GM12878 (cell line): ENCODE measurements around the gene ZNF423. TPM values are rescaled to one million over a fixed set of nuclear protein-coding genes. Genes with fewer than 3 reads are reported as not detected.

Source experiments
- ATAC-seq: fragments of 200-7000 bp; cut with Tn5 transposase; 3 replicates; pipeline ENCODE4 v1.9.1; 2020; ENCODE audit warnings: mild to moderate bottlenecking, moderate library complexity
- BruUV-seq: library from RNA; stranded (reverse); fragments of 400-500 nt; replicated peaks from 2 replicates; lab custom pipeline; 2021; lab: Mats Ljungman, UMichigan
- CTCF ChIA-PET: fragments of 300-600 bp; sonication (Branson Sonifier 250); formaldehyde crosslinking; extraction: SDS; loops from one replicate; lab custom pipeline; 2021; ENCODE audit warnings: inconsistent platforms; lab: Yijun Ruan, JAX
- POLR2A ChIA-PET: fragments of 350-600 bp; formaldehyde crosslinking; extraction: SDS; loops from one replicate; lab custom pipeline; 2021; ENCODE audit warnings: inconsistent platforms; lab: Charles Lee
- RAD21 ChIA-PET: fragments of 300-600 bp; sonication (Branson Sonifier 250); formaldehyde crosslinking; loops from one replicate; lab custom pipeline; 2023; ENCODE audit warnings: antibody characterized with exemption; ENCODE audit not compliant: unreplicated experiment; lab: Charles Lee
- SMC1A ChIA-PET: fragments of 300-600 bp; sonication (Branson Sonifier 250); formaldehyde crosslinking; loops from one replicate; lab custom pipeline; 2023; ENCODE audit not compliant: unreplicated experiment, uncharacterized antibody; lab: Charles Lee
- DNase-seq: peaks from one replicate; pipeline ENCODE4 v3.0.0-alpha.2; 2011; ENCODE audit warnings: low read depth, low spot score
- FAIRE-seq: peaks from 3 replicates; lab custom pipeline; 2011; peaks lifted over from hg19 to GRCh38; lab: Jason Lieb, UNC
- H2AFZ ChIP-seq: 2 replicates; pipeline ENCODE4 v1.6.0; 2011; ENCODE audit warnings: low read depth, low read length, control low read depth; ENCODE audit not compliant: control insufficient read depth
- H3K27ac ChIP-seq: 2 replicates; pipeline ENCODE4 v1.5.1; 2011; ENCODE audit warnings: control low read depth; ENCODE audit not compliant: control insufficient read depth, insufficient read depth
- H3K27me3 ChIP-seq, 2 experiments: replicated peaks in 1 of 2; 2 replicates each; pipeline versions ENCODE4 v1.6.0 to v1.6.1; 2011; ENCODE audit warnings: low read length in 1 of 2; ENCODE audit not compliant: control insufficient read depth in 2 of 2, insufficient read depth in 2 of 2
- H3K36me3 ChIP-seq, 2 experiments: 2 replicates each; pipeline ENCODE4 v1.5.1; 2011; ENCODE audit warnings: low read length in 1 of 2; ENCODE audit not compliant: control insufficient read depth in 2 of 2, insufficient read depth in 2 of 2
- H3K4me1 ChIP-seq: 2 replicates; pipeline ENCODE4 v1.6.1; 2011; ENCODE audit warnings: mild to moderate bottlenecking, low read length, moderate library complexity, mixed read lengths; ENCODE audit not compliant: control insufficient read depth, insufficient read depth
- H3K4me2 ChIP-seq: 2 replicates; pipeline ENCODE4 v1.6.0; 2011; ENCODE audit warnings: control low read depth; ENCODE audit not compliant: control insufficient read depth, insufficient read depth
- H3K4me3 ChIP-seq: fragments of 200-600 bp; sonication (generic); 2 replicates; pipeline ENCODE4 v1.5.1; 2016
- H3K79me2 ChIP-seq: 2 replicates; pipeline ENCODE4 v1.6.0; 2011; ENCODE audit warnings: low read length; ENCODE audit not compliant: control insufficient read depth, insufficient read depth
- H3K9ac ChIP-seq: 2 replicates; pipeline ENCODE4 v1.8.0; 2011; ENCODE audit warnings: low read length, control low read depth, mixed read lengths; ENCODE audit not compliant: control insufficient read depth, insufficient read depth
- H3K9me3 ChIP-seq: replicated peaks from 3 replicates; pipeline ENCODE4 v1.5.1; 2011; ENCODE audit warnings: mild to moderate bottlenecking, low read length; ENCODE audit not compliant: control insufficient read depth, insufficient read depth
- H4K20me1 ChIP-seq: 2 replicates; pipeline ENCODE4 v1.6.0; 2011; ENCODE audit not compliant: control insufficient read depth, insufficient read depth
- CHD4 ChIP-seq: fragments of 200-600 bp; sonication (generic); IDR thresholded peaks from 2 replicates; pipeline ENCODE4 v1.6.1; 2016; ENCODE audit warnings: mild to moderate bottlenecking
- CUX1 ChIP-seq: IDR thresholded peaks from 2 replicates; pipeline ENCODE4 v1.6.1; 2012; ENCODE audit warnings: improper control_type of control experiment, low read depth, low read length; ENCODE audit not compliant: insufficient replicate concordance
- ETV6 ChIP-seq, 2 experiments: fragments of 450-650 bp in 1 of 2; IDR thresholded peaks in 1 of 2; conservative IDR thresholded peaks in 1 of 2; 2 replicates each; pipeline ENCODE4 v1.6.1; 2014; ENCODE audit warnings: antibody characterized with exemption in 1 of 2, borderline replicate concordance in 1 of 2, low read depth in 1 of 2, mild to moderate bottlenecking in 1 of 2, moderate library complexity in 1 of 2
- KLF5 ChIP-seq: fragments of 450-650 bp; IDR thresholded peaks from 2 replicates; pipeline ENCODE4 v1.6.1; 2014; ENCODE audit warnings: mild to moderate bottlenecking; ENCODE audit not compliant: partially characterized antibody
- MYB ChIP-seq: fragments of 150-350 bp; IDR thresholded peaks from 2 replicates; pipeline ENCODE4 v1.6.1; 2014; ENCODE audit warnings: mild to moderate bottlenecking, low read depth, low read length, borderline replicate concordance
- SPI1 ChIP-seq: IDR thresholded peaks from 2 replicates; pipeline ENCODE4 v1.6.1; 2011; ENCODE audit warnings: low read depth, mild to moderate bottlenecking, low read length, moderate library complexity, borderline replicate concordance; ENCODE audit not compliant: insufficient read depth
- SREBF2 ChIP-seq: IDR thresholded peaks from 2 replicates; pipeline ENCODE4 v1.6.1; 2012; ENCODE audit warnings: mild to moderate bottlenecking, low read length
- ZNF622 ChIP-seq: fragments of 450-650 bp; IDR thresholded peaks from 2 replicates; pipeline ENCODE4 v1.6.1; 2017; ENCODE audit warnings: mild to moderate bottlenecking, inconsistent platforms
- WGBS: methylation state at CpG from one replicate; pipeline ENCODE4 v1.1.6; 2016; ENCODE audit warnings: low lambda C conversion rate; ENCODE audit not compliant: insufficient replicate concordance, insufficient coverage; ENCODE audit errors: missing lambda C conversion rate; 5-methylcytosine and 5-hydroxymethylcytosine counted together
- in situ Hi-C: fragments of 300-500 bp; cut with MboI; formaldehyde crosslinking; loops from 9 replicates; pipeline ENCODE4 v1.14.3; 2018; ENCODE audit warnings: mixed read lengths
- intact Hi-C: fragments of 100-400 bp; cut with micrococcal nuclease; formaldehyde crosslinking; loops from one replicate; pipeline ENCODE4 v1.14.2; 2022; ENCODE audit not compliant: unreplicated experiment
- polyA plus RNA-seq, 11 experiments: library from polyadenylated mRNA; depleted of rRNA in 4 of 11; unstranded in 6 of 11; stranded (reverse) in 5 of 11; fragments of >200 nt; fragmentation: Nextera tagmentation in 4 of 11; fragmentation: Illumina TruSeq in 1 of 11; extraction: Ambion mirVana in 4 of 11; extraction: Trizol in 1 of 11; gene quantifications; 1 replicate in 1 of 11; 2 replicates in 10 of 11; pipeline versions ENCODE4 v1.2.1 to v1.2.3, GENCODE V29; 2011 to 2016; ENCODE audit warnings: inconsistent platforms in 2 of 11, missing spikeins in 2 of 11, low read depth in 1 of 11
- total RNA-seq, 4 experiments: library from RNA; depleted of rRNA in 3 of 4; stranded (reverse); fragments of >200 nt in 3 of 4; fragmentation: Illumina TruSeq in 1 of 4; extraction: Trizol in 1 of 4; gene quantifications; 2 replicates each; pipeline versions ENCODE4 v1.2.1 to v1.2.3, GENCODE V29; 2013 to 2021
- TF ChIP-seq, protein P1 (sequence below): IDR thresholded peaks from 2 replicates; pipeline ENCODE4 v1.6.1; 2011; ENCODE audit warnings: low read depth, mild to moderate bottlenecking, low read length, moderate library complexity, borderline replicate concordance; ENCODE audit errors: extremely low read depth

Gene ZNF423
- total and polyA plus RNA-seq, 10 of the 15 experiments (the other 5 are each of a cell fraction or from before 2014, with no cell fraction given): 0.03 to 0.64 (median 0.10) TPM

- H3K4me3 ChIP-seq: no peak overlapping the region
- FAIRE-seq (no peak), DNase-seq (no peak)
- BruUV-seq: no TSS peak
- H3K9me3 ChIP-seq: no peaks in the 10 kb centered on the region
- no peaks in the 10 kb centered on the region for H4K20me1 ChIP-seq
- intact Hi-C loops: no loop called here
- H3K4me1 ChIP-seq: no peaks in the 10 kb centered on the region
- RAD21 ChIA-PET: no interaction called here
- no peaks in the 10 kb centered on the region for H3K79me2 ChIP-seq
- no peak overlapping the region for H3K27ac ChIP-seq
- no peak overlapping the region for H3K9ac ChIP-seq
- CTCF ChIA-PET: no interaction called here
- H2AFZ ChIP-seq: no peak overlapping the region
- in situ Hi-C loops: no loop called here
- peaks cover 0 to under 1% of the 10 kb centered on the region in 2 experiments; a peak in 2 of 4 replicates for H3K27me3 ChIP-seq
- WGBS: 53% methylated on average over 18 of the region's 19 CpGs
- TF ChIP-seq SREBF2 (no peak), MYB (no peak), KLF5 (no peak), CUX1 (no peak), CHD4 (no peak), ETV6 (conservative IDR thresholded peaks at IDR 0.05 in 1 of 2, IDR thresholded peaks at IDR 0.05 in 1 of 2; ENCODE audit: borderline replicate concordance in 1 of 2, low read depth in 1 of 2) (no peak), ZNF622 (no peak), SPI1 (no peak)
- TF ChIP-seq, protein P1, sequence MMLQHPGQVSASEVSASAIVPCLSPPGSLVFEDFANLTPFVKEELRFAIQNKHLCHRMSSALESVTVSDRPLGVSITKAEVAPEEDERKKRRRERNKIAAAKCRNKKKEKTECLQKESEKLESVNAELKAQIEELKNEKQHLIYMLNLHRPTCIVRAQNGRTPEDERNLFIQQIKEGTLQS: no peak
- TF ChIP-seq, all 136 proteins: peak for 0
- no peak overlapping the region for H3K4me2 ChIP-seq
- no peak for ATAC-seq
- ChIA-PET SMC1A (no interaction called here), POLR2A (no interaction called here)
- no peaks in the 10 kb centered on the region for H3K36me3 ChIP-seq
Observed at GRCh38 chr16:49742428-49743202, 113.3 kb downstream of the ZNF423 start.
